HepG2 (cell line): ENCODE results near the gene GRIN2C. TPM values are rescaled to one million over a fixed set of nuclear protein-coding genes. Genes with fewer than 3 reads are reported as not detected.

Experiments
- CHCHD3 ChIP-seq: sonication (generic); formaldehyde crosslinking; IDR thresholded peaks from 2 replicates; pipeline ENCODE4 v1.8.0; 2022; ENCODE audit warnings: mild to moderate bottlenecking, missing genetic modification reagents, moderate library complexity
- DMAP1 ChIP-seq: IDR thresholded peaks from 2 replicates; pipeline ENCODE4 v1.6.1; 2016
- JUN ChIP-seq: sonication (generic); formaldehyde crosslinking; IDR thresholded peaks from 2 replicates; pipeline ENCODE4 v1.4.0; 2020; ENCODE audit warnings: mild to moderate bottlenecking, missing genetic modification reagents
- NR2C2 ChIP-seq: sonication (generic); formaldehyde crosslinking; IDR thresholded peaks from 2 replicates; pipeline ENCODE4 v1.4.0; 2020; ENCODE audit warnings: missing genetic modification reagents, mild to moderate bottlenecking, moderate library complexity, borderline replicate concordance
- RARA ChIP-seq: IDR thresholded peaks from 2 replicates; pipeline ENCODE4 v1.6.1; 2016; ENCODE audit warnings: missing genetic modification reagents, missing compliant biosample characterization
- RFXANK ChIP-seq: IDR thresholded peaks from 2 replicates; pipeline ENCODE4 v1.6.1; 2016
- SRSF9 ChIP-seq: fragments of 200-400 bp; formaldehyde crosslinking; IDR thresholded peaks from 2 replicates; pipeline ENCODE4 v1.6.1; 2018; ENCODE audit warnings: borderline replicate concordance, mild to moderate bottlenecking, low read depth, low read length; ENCODE audit not compliant: insufficient read depth, poor library complexity, severe bottlenecking
- ZNF530 ChIP-seq: sonication (generic); formaldehyde crosslinking; IDR thresholded peaks from 2 replicates; pipeline ENCODE4 v1.5.0; 2020; ENCODE audit warnings: low read depth, mild to moderate bottlenecking, missing genetic modification reagents
- ZNF543 ChIP-seq: sonication (generic); formaldehyde crosslinking; IDR thresholded peaks from 2 replicates; pipeline ENCODE4 v1.4.0; 2020; ENCODE audit warnings: mild to moderate bottlenecking, missing genetic modification reagents
- ZNF564 ChIP-seq: sonication (generic); formaldehyde crosslinking; IDR thresholded peaks from 2 replicates; pipeline ENCODE4 v1.8.1; 2023; ENCODE audit warnings: mild to moderate bottlenecking, missing genetic modification reagents
- ZNF713 ChIP-seq: sonication (generic); formaldehyde crosslinking; IDR thresholded peaks from 2 replicates; pipeline ENCODE4 v1.4.0; 2020; ENCODE audit warnings: mild to moderate bottlenecking, missing genetic modification reagents
- ZNF816 ChIP-seq: sonication (generic); formaldehyde crosslinking; IDR thresholded peaks from 2 replicates; pipeline ENCODE4 v1.8.0; 2022; ENCODE audit warnings: missing genetic modification reagents, mild to moderate bottlenecking, borderline replicate concordance
- ZNF883 ChIP-seq: sonication (generic); formaldehyde crosslinking; IDR thresholded peaks from 2 replicates; pipeline ENCODE4 v1.5.1; 2020; ENCODE audit warnings: mild to moderate bottlenecking, missing genetic modification reagents; ENCODE audit errors: not compliant biosample characterization
- ZSCAN12 ChIP-seq: sonication (generic); formaldehyde crosslinking; IDR thresholded peaks from 2 replicates; pipeline ENCODE4 v1.9.0; 2021; ENCODE audit warnings: mild to moderate bottlenecking, missing genetic modification reagents
- polyA plus RNA-seq, 8 experiments: library from polyadenylated mRNA; depleted of rRNA in 3 of 8; stranded (reverse) in 7 of 8; unstranded in 1 of 8; fragments of >200 nt; fragmentation: Illumina TruSeq in 4 of 8; extraction: Trizol in 4 of 8; gene quantifications; 2 replicates each; pipeline versions ENCODE4 v1.2.1 to v1.2.3, GENCODE V29; 2011 to 2016; ENCODE audit warnings: low read depth in 4 of 8, missing spikeins in 1 of 8, mixed read lengths in 1 of 8; ENCODE audit not compliant: insufficient read depth in 1 of 8
- total RNA-seq, 5 experiments: library from RNA; depleted of rRNA; stranded (reverse); fragments of >200 nt; fragmentation: Illumina TruSeq; extraction: Trizol; gene quantifications; 2 replicates each; pipeline ENCODE4 v1.2.3, GENCODE V29; 2016; ENCODE audit warnings: low read depth in 1 of 5
- TF ChIP-seq, protein P1 (sequence below): sonication (generic); formaldehyde crosslinking; IDR thresholded peaks from 2 replicates; pipeline ENCODE4 v1.5.0; 2020; ENCODE audit warnings: missing genetic modification reagents
- TF ChIP-seq, protein P2 (sequence below), 2 experiments: IDR thresholded peaks; 2 replicates each; pipeline ENCODE4 v1.6.1; 2011 to 2012; ENCODE audit warnings: low read length in 2 of 2, borderline replicate concordance in 1 of 2, low read depth in 1 of 2, mild to moderate bottlenecking in 1 of 2, moderate library complexity in 1 of 2
- TF ChIP-seq, protein P3 (sequence below): sonication (generic); formaldehyde crosslinking; IDR thresholded peaks from 2 replicates; pipeline ENCODE4 v1.5.0; 2020; ENCODE audit warnings: mild to moderate bottlenecking, missing genetic modification reagents, borderline replicate concordance
- TF ChIP-seq, protein P4 (sequence below): sonication (generic); formaldehyde crosslinking; IDR thresholded peaks from 2 replicates; pipeline ENCODE4 v1.4.0; 2020; ENCODE audit warnings: missing genetic modification reagents

The GRIN2C gene
- total and polyA plus RNA-seq, 2 of the 13 experiments (the other 11 are each of a cell fraction or from before 2014, with no cell fraction given): 0.03 to 0.11 TPM

DNA sequence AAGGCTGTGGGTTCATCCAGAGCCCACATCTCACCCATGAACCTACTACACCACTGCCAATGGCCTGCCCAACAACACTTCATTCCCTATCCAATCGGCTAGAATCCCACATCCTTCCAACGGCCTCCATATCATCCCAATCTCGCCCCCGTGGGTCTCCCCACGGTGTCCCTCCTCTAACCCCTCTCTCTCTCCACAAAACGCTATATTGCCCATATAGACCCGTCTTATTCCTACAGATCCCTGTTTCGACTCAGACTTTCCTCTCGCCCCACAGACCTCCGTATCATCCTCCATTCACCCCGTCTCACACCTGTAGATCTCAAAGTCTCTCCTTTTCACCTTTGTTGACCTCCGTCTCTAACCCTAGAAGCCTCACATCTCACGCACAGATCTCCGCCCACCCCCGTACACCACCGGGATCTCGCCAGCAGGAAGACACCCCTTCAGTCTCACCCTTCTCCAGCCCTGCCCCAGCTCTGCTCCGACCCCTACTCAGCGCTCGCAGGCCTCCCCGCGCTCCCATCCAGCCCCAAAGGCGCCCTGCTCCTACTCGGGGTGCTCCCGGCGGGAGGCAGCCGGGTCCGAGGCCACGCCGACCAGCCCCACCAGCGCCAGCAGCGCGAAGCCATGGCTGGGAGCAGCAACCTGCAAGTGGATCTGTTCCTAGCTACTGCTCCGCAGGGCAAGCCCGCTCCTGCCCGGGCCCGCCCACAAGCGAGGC is 12.8 kb upstream of the GRIN2C start, which contains the start of gene FDXR (continued):
- peak; percentile 62 for TF ChIP-seq ZNF564 (CRISPR knock-in tag)
- no peak for TF ChIP-seq ZNF713 (CRISPR knock-in tag)
- TF ChIP-seq, protein P1, sequence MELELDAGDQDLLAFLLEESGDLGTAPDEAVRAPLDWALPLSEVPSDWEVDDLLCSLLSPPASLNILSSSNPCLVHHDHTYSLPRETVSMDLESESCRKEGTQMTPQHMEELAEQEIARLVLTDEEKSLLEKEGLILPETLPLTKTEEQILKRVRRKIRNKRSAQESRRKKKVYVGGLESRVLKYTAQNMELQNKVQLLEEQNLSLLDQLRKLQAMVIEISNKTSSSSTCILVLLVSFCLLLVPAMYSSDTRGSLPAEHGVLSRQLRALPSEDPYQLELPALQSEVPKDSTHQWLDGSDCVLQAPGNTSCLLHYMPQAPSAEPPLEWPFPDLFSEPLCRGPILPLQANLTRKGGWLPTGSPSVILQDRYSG (CRISPR knock-in tag): no peak
- no peak for TF ChIP-seq JUN (CRISPR knock-in tag)
- TF ChIP-seq SRSF9: no peak
- TF ChIP-seq, protein P2, sequence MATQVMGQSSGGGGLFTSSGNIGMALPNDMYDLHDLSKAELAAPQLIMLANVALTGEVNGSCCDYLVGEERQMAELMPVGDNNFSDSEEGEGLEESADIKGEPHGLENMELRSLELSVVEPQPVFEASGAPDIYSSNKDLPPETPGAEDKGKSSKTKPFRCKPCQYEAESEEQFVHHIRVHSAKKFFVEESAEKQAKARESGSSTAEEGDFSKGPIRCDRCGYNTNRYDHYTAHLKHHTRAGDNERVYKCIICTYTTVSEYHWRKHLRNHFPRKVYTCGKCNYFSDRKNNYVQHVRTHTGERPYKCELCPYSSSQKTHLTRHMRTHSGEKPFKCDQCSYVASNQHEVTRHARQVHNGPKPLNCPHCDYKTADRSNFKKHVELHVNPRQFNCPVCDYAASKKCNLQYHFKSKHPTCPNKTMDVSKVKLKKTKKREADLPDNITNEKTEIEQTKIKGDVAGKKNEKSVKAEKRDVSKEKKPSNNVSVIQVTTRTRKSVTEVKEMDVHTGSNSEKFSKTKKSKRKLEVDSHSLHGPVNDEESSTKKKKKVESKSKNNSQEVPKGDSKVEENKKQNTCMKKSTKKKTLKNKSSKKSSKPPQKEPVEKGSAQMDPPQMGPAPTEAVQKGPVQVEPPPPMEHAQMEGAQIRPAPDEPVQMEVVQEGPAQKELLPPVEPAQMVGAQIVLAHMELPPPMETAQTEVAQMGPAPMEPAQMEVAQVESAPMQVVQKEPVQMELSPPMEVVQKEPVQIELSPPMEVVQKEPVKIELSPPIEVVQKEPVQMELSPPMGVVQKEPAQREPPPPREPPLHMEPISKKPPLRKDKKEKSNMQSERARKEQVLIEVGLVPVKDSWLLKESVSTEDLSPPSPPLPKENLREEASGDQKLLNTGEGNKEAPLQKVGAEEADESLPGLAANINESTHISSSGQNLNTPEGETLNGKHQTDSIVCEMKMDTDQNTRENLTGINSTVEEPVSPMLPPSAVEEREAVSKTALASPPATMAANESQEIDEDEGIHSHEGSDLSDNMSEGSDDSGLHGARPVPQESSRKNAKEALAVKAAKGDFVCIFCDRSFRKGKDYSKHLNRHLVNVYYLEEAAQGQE (IDR thresholded peaks at IDR 0.05; ENCODE audit: borderline replicate concordance in 1 of 2, low read depth in 1 of 2, low read length in 2 of 2): peak in 1 of 2 experiments; percentile 79; a peak in 1 of 4 replicates
- TF ChIP-seq ZNF530 (CRISPR knock-in tag): 0 out of 2 replicates have a peak, but pooled peaks have one; percentile 54
- no peak; the same call in 1 of the 2 replicates for TF ChIP-seq NR2C2 (CRISPR knock-in tag)
- TF ChIP-seq ZSCAN12: no peak
- TF ChIP-seq ZNF543: no peak; the same call in 1 of the 2 replicates
- no peak for TF ChIP-seq RFXANK
- 0 out of 2 replicates have a peak, but pooled peaks have one; percentile 32 for TF ChIP-seq CHCHD3 (CRISPR knock-in tag)
- TF ChIP-seq, protein P3, sequence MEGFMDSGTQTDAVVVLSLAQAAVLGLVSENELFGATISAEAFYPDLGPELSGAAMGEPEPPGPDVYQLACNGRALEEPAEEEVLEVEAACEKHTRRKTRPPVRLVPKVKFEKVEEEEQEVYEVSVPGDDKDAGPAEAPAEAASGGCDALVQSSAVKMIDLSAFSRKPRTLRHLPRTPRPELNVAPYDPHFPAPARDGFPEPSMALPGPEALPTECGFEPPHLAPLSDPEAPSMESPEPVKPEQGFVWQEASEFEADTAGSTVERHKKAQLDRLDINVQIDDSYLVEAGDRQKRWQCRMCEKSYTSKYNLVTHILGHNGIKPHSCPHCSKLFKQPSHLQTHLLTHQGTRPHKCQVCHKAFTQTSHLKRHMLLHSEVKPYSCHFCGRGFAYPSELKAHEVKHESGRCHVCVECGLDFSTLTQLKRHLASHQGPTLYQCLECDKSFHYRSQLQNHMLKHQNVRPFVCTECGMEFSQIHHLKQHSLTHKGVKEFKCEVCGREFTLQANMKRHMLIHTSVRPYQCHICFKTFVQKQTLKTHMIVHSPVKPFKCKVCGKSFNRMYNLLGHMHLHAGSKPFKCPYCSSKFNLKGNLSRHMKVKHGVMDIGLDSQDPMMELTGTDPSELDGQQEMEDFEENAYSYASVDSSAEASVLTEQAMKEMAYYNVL: peak; percentile 38; the same call in 1 of the 2 replicates
- 0 out of 2 replicates have a peak, but pooled peaks have one; percentile 44 for TF ChIP-seq ZNF816 (CRISPR knock-in tag)
- TF ChIP-seq DMAP1 (CRISPR knock-in tag): peak; percentile 33; the same call in 1 of the 2 replicates
- TF ChIP-seq ZNF883: peak; percentile 89
- TF ChIP-seq, protein P4, sequence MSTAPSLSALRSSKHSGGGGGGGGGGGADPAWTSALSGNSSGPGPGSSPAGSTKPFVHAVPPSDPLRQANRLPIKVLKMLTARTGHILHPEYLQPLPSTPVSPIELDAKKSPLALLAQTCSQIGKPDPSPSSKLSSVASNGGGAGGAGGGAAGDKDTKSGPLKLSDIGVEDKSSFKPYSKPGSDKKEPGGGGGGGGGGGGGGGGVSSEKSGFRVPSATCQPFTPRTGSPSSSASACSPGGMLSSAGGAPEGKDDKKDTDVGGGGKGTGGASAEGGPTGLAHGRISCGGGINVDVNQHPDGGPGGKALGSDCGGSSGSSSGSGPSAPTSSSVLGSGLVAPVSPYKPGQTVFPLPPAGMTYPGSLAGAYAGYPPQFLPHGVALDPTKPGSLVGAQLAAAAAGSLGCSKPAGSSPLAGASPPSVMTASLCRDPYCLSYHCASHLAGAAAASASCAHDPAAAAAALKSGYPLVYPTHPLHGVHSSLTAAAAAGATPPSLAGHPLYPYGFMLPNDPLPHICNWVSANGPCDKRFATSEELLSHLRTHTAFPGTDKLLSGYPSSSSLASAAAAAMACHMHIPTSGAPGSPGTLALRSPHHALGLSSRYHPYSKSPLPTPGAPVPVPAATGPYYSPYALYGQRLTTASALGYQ (CRISPR knock-in tag): 0 out of 2 replicates have a peak, but pooled peaks have one; percentile 25
- 0 out of 2 replicates have a peak, but pooled peaks have one; percentile 27 for TF ChIP-seq RARA (CRISPR knock-in tag)
